Skeletal muscle cell (primary cell): ENCODE data around the gene CABLES1.
"Not testable (repeated sequence)": the region's sequence is repeated elsewhere in the genome, so short reads cannot be mapped to it uniquely, and the experiment has no call there.

Source experiments
- DNase-seq: peaks from one replicate; pipeline ENCODE4 v3.0.0-alpha.2; 2010; ENCODE audit warnings: low read depth
- H3K4me3 ChIP-seq: 2 replicates; pipeline ENCODE4 v1.5.1; 2011; ENCODE audit warnings: low read depth, mild to moderate bottlenecking, control low read depth, low read length, moderate library complexity

CABLES1 gene

GRCh38 chr18:23249348-23249747 lies 114.1 kb downstream of the CABLES1 start:
- no peak overlapping the region for H3K4me3 ChIP-seq
- DNase-seq = no peak

GRCh38 chr18:23250893-23251656 lies 115.8 kb downstream of the CABLES1 start:
- no peak for DNase-seq
- no peak overlapping the region for H3K4me3 ChIP-seq

GRCh38 chr18:23253630-23254029 lies 118.3 kb downstream of the CABLES1 start:
- H3K4me3 ChIP-seq = no peak overlapping the region
- no peak for DNase-seq

GRCh38 chr18:23257137-23257536 lies 121.9 kb downstream of the CABLES1 start:
- DNase-seq = no peak
- H3K4me3 ChIP-seq = no peak overlapping the region

DNA sequence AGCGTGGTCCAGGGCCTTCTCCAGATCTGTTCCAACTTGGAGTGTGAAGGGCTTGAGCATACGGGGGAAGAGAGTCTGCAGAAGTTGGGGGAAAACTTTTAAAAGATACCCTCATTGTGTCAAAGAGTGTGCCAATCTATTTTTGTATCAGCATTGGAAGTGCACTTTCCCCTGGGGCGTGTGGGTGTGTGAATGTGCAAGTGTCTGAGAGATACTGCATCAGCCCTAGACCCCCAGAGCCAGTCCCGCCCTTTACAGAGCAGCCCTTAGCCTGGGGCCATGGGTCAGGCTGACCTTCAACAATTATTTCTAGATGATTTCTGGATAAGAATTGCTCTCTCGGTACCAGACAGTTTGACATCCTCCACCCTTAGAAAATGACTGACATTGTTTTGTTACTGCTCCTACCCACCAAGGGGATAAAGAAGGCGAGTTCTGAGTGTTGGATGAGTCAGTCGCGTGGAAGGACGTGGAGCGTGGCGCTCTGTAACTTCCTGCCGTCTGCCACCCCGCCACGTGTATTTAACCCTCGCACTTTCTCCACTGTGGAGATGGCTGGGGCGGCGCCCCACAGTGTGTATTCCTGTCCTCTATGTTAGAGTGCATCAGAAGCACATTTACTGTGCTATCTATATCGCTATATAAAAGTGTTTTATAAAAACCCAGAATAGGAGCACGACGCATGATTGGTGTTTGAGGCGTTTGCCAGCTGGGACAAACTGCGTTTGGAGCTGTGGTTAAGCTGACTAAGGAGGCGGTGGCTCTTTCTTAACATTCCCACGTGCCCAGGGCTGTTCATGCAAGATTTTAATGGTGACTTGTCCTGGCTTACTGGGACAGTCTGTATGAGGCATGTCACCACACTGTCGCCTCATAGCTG lies 122.6 kb downstream of the CABLES1 start:
- DNase-seq = no peak
- H3K4me3 ChIP-seq = no peak overlapping the region

DNA sequence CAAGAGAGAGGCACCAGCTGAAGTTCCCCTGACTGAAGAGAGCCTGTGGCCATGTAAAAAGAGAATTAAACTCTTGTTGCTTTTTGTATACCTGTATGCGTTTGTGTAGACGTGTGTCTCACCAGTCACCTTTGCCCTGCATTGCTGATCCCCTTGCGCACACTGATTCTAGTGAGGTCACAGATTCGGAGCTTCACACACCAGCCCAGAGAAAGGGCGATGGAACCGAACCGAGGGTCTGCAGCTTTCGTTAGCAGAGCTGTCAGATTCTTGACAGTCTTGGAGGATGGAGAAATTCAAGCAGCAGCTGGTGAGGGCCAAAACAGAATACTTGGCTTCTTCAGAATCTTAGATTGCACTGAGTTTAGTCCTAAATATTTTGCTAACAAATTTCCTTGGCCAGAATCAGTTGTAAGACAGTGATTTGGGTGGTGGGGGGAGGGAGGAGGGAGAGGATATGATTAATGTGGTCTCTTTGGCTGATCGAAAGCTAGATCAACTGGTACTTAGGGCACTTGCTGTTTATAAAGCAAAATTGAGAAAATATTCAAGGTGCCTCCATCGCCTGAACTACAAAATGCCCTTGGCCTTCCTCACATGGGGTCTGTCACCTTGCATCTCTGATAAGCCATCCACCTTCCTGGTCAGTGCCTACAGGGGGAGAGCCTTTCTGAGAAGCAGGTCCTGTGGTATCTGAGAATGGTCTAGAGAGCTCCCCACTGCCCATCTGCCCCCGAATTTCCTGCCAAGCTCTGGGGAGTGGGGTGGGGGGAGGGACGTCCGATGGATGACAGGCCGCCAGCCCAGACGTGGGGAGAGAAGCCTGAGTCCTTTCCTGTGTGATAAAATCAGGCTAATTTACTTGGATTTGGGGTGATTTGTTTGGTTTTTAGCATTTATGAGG lies 123.5 kb downstream of the CABLES1 start:
- DNase-seq = no peak
- no peak overlapping the region for H3K4me3 ChIP-seq

DNA sequence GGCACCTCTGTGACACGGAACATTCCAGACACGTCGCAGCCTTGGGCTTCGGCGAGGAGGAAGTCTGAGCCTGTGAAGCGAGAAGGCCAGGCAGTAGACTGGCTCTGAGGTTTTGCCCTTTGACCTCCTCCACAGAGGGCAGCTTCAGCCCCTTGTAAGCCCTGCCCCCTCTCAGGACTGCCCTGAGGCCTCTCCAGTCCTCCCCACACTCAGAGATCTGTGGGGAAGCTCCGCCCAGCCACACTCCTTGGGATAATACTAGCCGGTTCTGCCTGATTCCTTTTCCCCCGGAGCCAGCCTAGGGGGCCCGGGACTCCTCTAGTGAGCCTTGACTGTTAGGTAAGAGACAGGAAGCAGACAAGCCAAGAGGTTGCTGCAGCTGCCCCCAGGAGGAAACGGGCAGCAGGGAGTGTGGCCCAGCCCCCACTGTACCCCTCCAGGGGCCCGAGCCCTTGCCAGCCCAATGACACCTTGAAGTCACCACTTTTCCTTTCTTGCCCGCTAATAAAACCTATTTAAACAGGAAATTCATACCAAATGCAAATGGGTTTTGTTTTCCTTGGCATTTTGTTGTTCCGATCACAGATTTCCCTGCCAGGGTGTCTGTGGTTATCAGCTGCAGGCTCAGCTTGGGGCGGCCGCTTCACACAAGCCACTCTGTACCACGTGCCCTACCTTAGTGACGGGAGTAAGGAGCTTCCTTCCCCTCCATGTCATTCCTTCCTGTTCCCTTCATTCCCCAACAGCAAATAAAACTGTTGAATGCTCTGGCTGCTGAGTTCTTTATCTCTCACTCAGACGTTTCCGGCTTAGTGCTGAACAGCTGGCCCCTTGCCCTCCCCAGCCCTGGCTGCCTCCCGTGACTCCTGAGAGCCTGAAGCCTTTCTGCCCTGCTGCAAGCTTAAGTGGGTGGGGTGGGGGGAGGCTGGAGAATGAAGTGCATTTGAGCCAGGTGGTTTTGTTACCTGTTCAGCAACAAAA lies 124.7 kb downstream of the CABLES1 start:
- peak; percentile 31 for DNase-seq
- H3K4me3 ChIP-seq = no peak overlapping the region

DNA sequence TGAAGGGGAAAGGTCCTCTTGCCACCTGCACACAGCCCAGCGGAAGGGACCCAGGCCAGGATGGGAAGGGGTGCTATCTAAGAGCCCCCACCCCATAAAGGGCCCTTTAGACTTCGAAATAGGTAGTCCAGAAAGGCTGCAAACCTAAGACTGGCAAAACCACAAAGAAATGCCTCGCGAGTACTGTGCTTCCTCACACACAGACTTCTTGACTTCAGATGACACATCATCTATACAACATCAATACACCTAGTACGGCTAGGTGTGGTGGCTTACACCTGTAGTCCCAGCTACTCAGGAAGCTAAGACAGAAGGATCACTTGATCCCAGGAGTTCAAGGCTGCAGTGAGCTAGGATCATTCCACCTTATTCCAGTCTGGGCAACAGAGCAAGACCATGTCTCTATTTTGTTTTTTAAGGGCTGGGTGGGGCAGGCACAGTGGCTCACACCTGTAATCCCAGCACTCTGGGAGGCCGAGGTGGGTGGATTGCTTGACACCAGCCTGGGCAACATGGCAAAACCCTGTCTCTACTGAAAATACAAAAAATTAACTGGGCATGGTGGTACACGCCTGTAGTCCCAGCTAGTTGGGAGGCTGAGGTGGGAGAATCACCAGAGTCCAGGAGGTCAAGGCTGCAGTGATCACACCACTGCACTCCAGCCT lies 125.8 kb downstream of the CABLES1 start:
- DNase-seq = no peak
- no peak overlapping the region for H3K4me3 ChIP-seq

DNA sequence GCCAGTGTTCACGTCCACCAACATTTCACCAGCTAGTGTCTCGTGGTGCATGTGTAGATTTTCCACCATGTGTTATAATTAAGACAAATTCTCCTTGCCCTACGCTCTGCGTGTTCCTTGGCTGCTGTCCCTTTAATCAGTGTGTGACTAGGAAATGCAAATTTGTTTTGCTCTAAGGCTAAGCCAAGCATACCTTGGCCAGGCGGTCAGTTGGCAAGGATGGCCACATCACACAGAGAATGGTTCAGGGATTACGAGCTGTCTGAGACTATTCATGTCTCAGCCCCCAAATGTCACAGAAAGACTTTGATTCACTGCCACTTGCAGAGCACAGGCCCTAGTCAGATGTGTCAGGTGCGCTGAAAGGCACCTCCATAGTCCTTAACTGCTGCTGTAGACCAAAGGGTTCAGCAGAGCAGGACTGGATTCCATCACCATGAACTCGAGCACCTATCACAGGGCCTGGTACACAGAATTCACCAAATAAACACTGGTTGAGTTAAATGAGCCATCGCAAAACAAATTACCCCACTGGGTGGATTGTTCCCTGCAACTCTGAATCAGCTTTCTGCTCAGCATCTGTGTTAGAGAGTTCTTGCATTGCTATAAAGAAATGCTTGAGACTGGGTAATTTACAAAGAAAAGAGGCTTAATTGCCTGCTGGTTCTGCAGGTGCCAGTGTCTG lies 128.4 kb downstream of the CABLES1 start:
- no peak for DNase-seq
- H3K4me3 ChIP-seq = no peak overlapping the region

DNA sequence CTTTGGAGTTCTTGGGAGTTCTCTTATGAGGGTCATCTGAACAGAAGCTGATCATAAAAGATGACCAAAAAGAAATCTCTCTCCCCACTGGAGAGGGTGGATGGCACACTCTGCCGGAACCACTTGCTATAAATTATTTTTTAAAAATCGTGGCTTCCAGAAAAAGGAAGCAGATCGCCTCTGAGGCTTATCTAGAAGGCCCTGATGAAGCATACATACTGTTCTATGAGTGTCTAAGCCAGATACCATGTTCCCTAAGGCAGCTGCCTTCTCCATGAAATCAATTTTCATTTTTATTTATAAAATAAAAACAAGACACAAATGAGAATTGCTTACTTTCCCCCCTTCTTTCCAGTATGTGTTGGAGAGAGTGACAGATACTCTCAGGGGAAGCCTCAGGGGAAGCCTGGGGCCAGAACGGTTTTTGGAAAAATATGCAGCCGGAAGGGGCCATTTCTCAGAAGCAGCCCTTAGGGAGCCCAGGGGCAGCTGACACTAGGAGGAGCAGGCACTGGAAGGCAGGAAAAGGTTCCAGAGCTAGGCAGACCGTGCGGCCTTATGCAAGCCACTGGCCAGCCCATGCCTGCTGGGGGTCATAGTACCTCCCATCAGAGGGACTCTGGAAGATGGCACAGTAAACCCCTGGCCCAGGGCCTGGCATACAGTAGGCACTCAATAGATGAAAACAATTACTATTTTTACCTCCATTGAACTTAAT lies 130.6 kb downstream of the CABLES1 start:
- no peak for DNase-seq
- no peak overlapping the region for H3K4me3 ChIP-seq

DNA sequence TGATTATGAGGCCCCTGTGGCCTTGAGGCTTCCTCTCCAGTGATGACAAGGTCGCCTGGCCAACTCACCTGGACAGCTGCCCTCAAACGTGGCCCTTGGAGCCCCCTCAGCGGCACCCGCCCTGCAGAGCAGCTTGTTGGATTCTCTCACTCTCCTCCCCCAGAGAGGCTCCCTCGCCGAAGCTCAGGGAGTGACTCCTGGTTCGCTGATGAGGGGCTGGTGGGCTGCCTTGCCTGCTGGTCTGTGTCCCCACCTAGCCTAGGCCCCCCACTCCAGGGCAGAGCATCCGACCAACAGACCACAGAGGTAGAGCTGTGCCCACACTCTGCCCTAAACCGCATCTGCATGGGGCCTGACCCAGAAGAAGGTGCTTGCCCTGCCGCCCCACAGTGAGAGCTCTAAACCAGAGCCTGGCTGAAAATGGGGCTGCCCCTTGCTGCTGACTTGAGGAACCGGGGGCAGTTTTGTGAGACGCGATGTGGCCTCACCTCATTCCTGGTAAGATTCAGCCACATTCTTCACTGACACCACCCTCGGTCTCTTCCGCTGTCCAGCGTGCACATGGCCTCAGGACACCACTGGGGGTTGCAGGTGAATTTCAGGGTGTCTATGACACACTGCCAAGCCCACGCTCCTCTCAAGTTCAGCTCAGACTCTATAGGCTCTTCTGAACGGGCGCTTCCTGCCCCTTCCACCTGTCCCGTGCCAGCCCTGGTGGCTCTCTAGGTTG lies 131.6 kb downstream of the CABLES1 start:
- DNase-seq = no peak

GRCh38 chr18:23267447-23267776 lies 132.1 kb downstream of the CABLES1 start:
- H3K4me3 ChIP-seq = no peak overlapping the region
- DNase-seq = no peak

More for the DNA sequence above, 131.6 kb downstream of the CABLES1 start:
- H3K4me3 ChIP-seq = no peak overlapping the region

GRCh38 chr18:23268641-23269040 lies 133.4 kb downstream of the CABLES1 start:
- DNase-seq = no peak

DNA sequence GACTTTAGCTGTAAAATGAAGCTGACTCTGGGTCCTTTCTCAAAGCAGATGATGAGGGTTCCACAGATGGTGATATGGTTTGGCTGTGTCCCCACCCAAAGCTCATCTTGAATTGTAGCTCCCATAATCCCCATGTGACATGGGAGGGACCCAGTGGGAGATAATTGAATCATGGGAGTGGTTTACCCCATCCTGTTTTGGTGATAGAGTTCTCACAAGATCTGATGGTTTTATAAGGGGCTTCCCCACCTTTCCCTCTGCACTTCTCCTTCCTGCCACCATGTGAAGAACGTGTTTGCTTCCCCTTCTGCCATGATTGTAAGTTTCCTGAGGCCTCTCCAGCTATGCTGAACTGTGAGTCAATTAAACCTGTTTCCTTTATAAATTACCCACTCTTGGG lies 133.8 kb downstream of the CABLES1 start:
- not testable (repeated sequence) for H3K4me3 ChIP-seq, DNase-seq

More at GRCh38 chr18:23268641-23269040, 133.4 kb downstream of the CABLES1 start:
- H3K4me3 ChIP-seq = no peak overlapping the region

- H3K4me3 ChIP-seq = no peak overlapping the region
Measured at GRCh38 chr18:23269928-23270327, 134.6 kb downstream of the CABLES1 start.

DNA sequence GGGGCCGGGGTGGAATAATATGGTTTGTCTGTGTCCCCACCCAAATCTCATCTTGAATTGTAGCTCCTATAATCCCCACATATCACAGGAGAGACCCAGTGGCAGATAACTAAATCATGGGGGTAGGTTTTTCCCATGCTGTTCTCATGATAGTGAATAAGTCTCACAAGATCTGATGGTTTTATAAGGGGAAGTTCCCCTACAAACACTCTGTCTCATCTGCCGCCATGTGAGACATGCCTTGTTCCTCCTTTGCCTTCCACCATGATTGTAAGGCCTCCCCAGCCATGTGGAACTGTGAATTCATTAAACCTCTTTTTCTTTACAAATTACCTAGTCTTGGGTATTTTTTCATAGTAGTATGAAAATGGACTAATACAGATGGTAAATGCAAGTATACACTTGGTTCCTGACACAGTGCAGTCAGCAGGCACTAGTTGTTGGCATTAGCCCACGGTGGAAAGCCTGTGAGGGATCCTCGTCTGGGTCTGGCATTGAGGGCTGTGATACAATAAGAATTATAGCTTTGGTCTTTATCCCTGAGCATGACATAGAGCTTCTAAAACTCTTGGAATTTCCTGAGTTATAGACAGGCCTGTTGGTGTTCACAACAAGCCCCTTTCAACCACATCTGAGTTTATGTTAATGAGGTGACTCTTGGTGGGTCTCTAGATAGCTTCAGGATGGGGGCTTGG lies 135.8 kb downstream of the CABLES1 start:
- H3K4me3 ChIP-seq = no peak overlapping the region
- DNase-seq = no peak

More at GRCh38 chr18:23269928-23270327, 134.6 kb downstream of the CABLES1 start:
- no peak for DNase-seq
